Neural cell (in vitro differentiated cells): ENCODE measurements around the gene ABCA4.

Experiments
- CTCF ChIP-seq: fragments of 450-650 bp; IDR thresholded peaks from 2 replicates; pipeline ENCODE4 v1.5.1; 2014; ENCODE audit warnings: antibody characterized with exemption, mild to moderate bottlenecking, moderate library complexity; ENCODE audit not compliant: poor library complexity, severe bottlenecking
- EP300 ChIP-seq: fragments of 450-650 bp; conservative IDR thresholded peaks from 2 replicates; pipeline ENCODE4 v1.6.1; 2014; ENCODE audit warnings: antibody characterized with exemption, mild to moderate bottlenecking, moderate library complexity; ENCODE audit not compliant: poor library complexity, severe bottlenecking
- EZH2 ChIP-seq: fragments of 200-600, 300-800 bp; shearing (Covaris generic), sonication (generic); IDR thresholded peaks from 2 replicates; pipeline ENCODE4 v1.6.1; 2014; ENCODE audit warnings: antibody characterized with exemption, low read length, borderline replicate concordance, mild to moderate bottlenecking; ENCODE audit not compliant: insufficient read depth, poor library complexity, severe bottlenecking
- POLR2AphosphoS5 ChIP-seq: IDR thresholded peaks from 2 replicates; pipeline ENCODE4 v1.6.1; 2012
- SMC3 ChIP-seq: fragments of 450-650 bp; conservative IDR thresholded peaks from 2 replicates; pipeline ENCODE4 v1.6.1; 2014; ENCODE audit warnings: antibody characterized with exemption, mild to moderate bottlenecking, moderate library complexity; ENCODE audit not compliant: poor library complexity
- TAF1 ChIP-seq: IDR thresholded peaks from 2 replicates; pipeline ENCODE4 v1.6.1; 2012; ENCODE audit warnings: low read depth

- TF ChIP-seq EP300 = no peak
- no peak for TF ChIP-seq CTCF
- no peak for TF ChIP-seq EZH2
- no peak for TF ChIP-seq POLR2AphosphoS5
- TF ChIP-seq TAF1 = no peak
- no peak for TF ChIP-seq SMC3
Measured at GRCh38 chr1:94107141-94107540, 13.8 kb downstream of the ABCA4 start.
